Effector memory CD4-positive, alpha-beta T cell (primary cell): ENCODE measurements around the gene PM20D2.

Source experiments
- DNase-seq, 3 donors: peaks; one replicate each; pipeline ENCODE4 v3.0.0-alpha.2; 2020
- H3K27ac ChIP-seq: 2 replicates; pipeline ENCODE4 v1.7.0; 2013; ENCODE audit warnings: mild to moderate bottlenecking, low read length, moderate library complexity; ENCODE audit not compliant: insufficient read depth, poor library complexity, severe bottlenecking
- H3K27me3 ChIP-seq: replicated peaks from 2 replicates; pipeline ENCODE4 v1.7.0; 2013; ENCODE audit warnings: mild to moderate bottlenecking, low read length; ENCODE audit not compliant: insufficient read depth, control insufficient read depth, poor library complexity, severe bottlenecking
- H3K36me3 ChIP-seq: 2 replicates; pipeline ENCODE4 v1.7.0; 2013; ENCODE audit warnings: mild to moderate bottlenecking, low read length, moderate library complexity; ENCODE audit not compliant: control insufficient read depth, insufficient read depth
- H3K4me1 ChIP-seq: 2 replicates; pipeline ENCODE4 v1.7.0; 2013; ENCODE audit warnings: low read length, mild to moderate bottlenecking; ENCODE audit not compliant: control insufficient read depth, insufficient read depth, poor library complexity, severe bottlenecking
- H3K4me3 ChIP-seq: 2 replicates; pipeline ENCODE4 v1.7.0; 2013; ENCODE audit warnings: low read length, low read depth, mild to moderate bottlenecking; ENCODE audit not compliant: insufficient read depth, poor library complexity, severe bottlenecking
- H3K9me3 ChIP-seq: 2 replicates; pipeline ENCODE4 v1.7.0; 2013; ENCODE audit warnings: mild to moderate bottlenecking, low read length, moderate library complexity; ENCODE audit not compliant: control insufficient read depth
- total RNA-seq, 3 donors: gene quantifications; one replicate each; lab custom pipeline; 2026; lab: John Stamatoyannopoulos, UW

The PM20D2 gene, protein sequence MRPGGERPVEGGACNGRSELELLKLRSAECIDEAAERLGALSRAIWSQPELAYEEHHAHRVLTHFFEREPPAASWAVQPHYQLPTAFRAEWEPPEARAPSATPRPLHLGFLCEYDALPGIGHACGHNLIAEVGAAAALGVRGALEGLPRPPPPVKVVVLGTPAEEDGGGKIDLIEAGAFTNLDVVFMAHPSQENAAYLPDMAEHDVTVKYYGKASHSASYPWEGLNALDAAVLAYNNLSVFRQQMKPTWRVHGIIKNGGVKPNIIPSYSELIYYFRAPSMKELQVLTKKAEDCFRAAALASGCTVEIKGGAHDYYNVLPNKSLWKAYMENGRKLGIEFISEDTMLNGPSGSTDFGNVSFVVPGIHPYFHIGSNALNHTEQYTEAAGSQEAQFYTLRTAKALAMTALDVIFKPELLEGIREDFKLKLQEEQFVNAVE
- 15.0 to 22.7 (median 19.2) reads per million in 3 donors for total RNA-seq

GRCh38 chr6:89145956-89146717, at the start of gene PM20D2:
Gene PM20D2 (plus strand): TSS chr6:89146055. CDS start chr6:89146145, 90 bp downstream.
- H3K36me3 ChIP-seq = no peaks in the 10 kb centered on the region
- H3K27me3 ChIP-seq = no peaks in the 10 kb centered on the region
- no peaks in the 10 kb centered on the region for H3K9me3 ChIP-seq
- H3K4me1 ChIP-seq = peaks cover 3% of the 10 kb centered on the region
- H3K27ac ChIP-seq = peak within 1 kb of the TSS; percentile 69
- peak within 1 kb of the TSS; percentile 90 for H3K4me3 ChIP-seq
- peak; percentile 25 to 36 (median 36) for DNase-seq

- no peaks in the 10 kb centered on the region for H3K27me3 ChIP-seq
- no peak overlapping the region for H3K4me3 ChIP-seq
- H3K36me3 ChIP-seq = no peaks in the 10 kb centered on the region
- no peak overlapping the region for H3K27ac ChIP-seq
- H3K4me1 ChIP-seq = no peaks in the 10 kb centered on the region
- H3K9me3 ChIP-seq = no peaks in the 10 kb centered on the region
- no peak for DNase-seq
Observed at GRCh38 chr6:89098461-89098860, 47.4 kb upstream of the PM20D2 start.

DNA sequence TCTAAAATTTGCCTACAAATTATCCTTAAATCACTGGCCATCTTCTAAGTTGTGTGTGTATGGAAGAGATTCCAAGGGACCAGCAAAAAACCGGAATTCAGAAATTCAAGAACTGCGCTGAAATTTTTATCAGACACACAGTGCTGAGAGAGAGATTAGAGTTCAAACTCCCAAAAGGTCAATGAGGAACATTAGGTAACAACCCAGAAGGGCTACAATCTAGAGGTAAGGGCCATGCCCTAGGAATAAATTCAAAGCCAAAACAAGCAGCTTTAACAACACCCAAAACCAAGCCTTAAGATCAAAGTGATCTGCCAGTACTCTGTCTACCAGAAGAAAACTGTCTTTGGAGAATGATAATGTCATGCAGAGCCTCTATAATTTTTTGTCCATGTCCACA, 45.7 kb upstream of the PM20D2 start:
- H3K27ac ChIP-seq = no peak overlapping the region
- no peaks in the 10 kb centered on the region for H3K27me3 ChIP-seq
- no peaks in the 10 kb centered on the region for H3K9me3 ChIP-seq
- DNase-seq = no peak
- H3K36me3 ChIP-seq = no peaks in the 10 kb centered on the region
- H3K4me3 ChIP-seq = no peak overlapping the region
- no peaks in the 10 kb centered on the region for H3K4me1 ChIP-seq

- Histone ChIP-seq H3K27ac (no peak overlapping the region), H3K9me3 (no peaks in the 10 kb centered on the region), H3K36me3 (no peaks in the 10 kb centered on the region), H3K4me3 (no peak overlapping the region), H3K4me1 (no peaks in the 10 kb centered on the region), H3K27me3 (no peaks in the 10 kb centered on the region)
- DNase-seq = no peak
Observed at GRCh38 chr6:89110284-89110683, 35.6 kb upstream of the PM20D2 start.

GRCh38 chr6:89111933-89112332, 33.9 kb upstream of the PM20D2 start:
- no peaks in the 10 kb centered on the region for H3K36me3 ChIP-seq
- no peak overlapping the region for H3K4me3 ChIP-seq
- no peaks in the 10 kb centered on the region for H3K9me3 ChIP-seq
- H3K27ac ChIP-seq = no peak overlapping the region
- no peak for DNase-seq
- peaks cover 3% of the 10 kb centered on the region for H3K27me3 ChIP-seq
- H3K4me1 ChIP-seq = peaks cover 2% of the 10 kb centered on the region

DNA sequence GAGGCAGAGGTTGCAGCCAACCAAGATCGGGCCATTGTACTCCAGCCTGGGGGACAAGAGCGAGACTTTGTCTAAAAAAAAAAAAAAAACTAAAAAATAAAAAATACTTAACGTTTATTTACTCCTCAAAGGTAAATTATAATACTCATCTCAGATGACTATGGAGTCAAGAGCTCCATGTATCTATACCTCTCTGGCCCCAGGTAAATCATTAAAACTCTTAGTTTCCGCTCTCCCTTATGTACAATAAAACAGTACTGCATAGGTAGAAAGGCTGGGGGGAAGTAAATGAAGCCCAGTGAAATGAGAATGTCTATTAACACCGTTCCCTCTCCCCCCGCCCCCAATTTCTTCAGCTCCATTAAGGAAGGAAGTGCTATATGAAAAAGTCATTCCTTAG, 29.2 kb upstream of the PM20D2 start:
- Histone ChIP-seq H3K4me1 (peaks cover 5% of the 10 kb centered on the region), H3K4me3 (peak overlapping the region; percentile 59), H3K36me3 (no peaks in the 10 kb centered on the region), H3K9me3 (no peaks in the 10 kb centered on the region), H3K27ac (no peak overlapping the region), H3K27me3 (peaks cover 3% of the 10 kb centered on the region)
- DNase-seq = no peak

- peak in 2 of 3 donors; percentile 3 to 9 for DNase-seq
- no peaks in the 10 kb centered on the region for H3K9me3 ChIP-seq
- H3K27me3 ChIP-seq = peaks cover 3% of the 10 kb centered on the region
- H3K4me3 ChIP-seq = peak within 1 kb of the TSS; percentile 59
- peaks cover 5% of the 10 kb centered on the region for H3K4me1 ChIP-seq
- no peaks in the 10 kb centered on the region for H3K36me3 ChIP-seq
- no peak within 1 kb of the TSS for H3K27ac ChIP-seq
Observed at GRCh38 chr6:89117211-89118108, 28.4 kb upstream of the PM20D2 start, which contains the start of gene SRSF12. Gene SRSF12 (minus strand): TSS chr6:89118071. CDS start chr6:89117887, 184 bp downstream.

GRCh38 chr6:89118931-89119330, 26.9 kb upstream of the PM20D2 start:
- DNase-seq = no peak
- H3K27me3 ChIP-seq = peaks cover 3% of the 10 kb centered on the region
- H3K4me3 ChIP-seq = no peak overlapping the region
- no peaks in the 10 kb centered on the region for H3K36me3 ChIP-seq
- H3K9me3 ChIP-seq = no peaks in the 10 kb centered on the region
- no peak overlapping the region for H3K27ac ChIP-seq
- peaks cover 5% of the 10 kb centered on the region for H3K4me1 ChIP-seq

- Histone ChIP-seq H3K4me3 (no peak overlapping the region), H3K27me3 (peaks cover 3% of the 10 kb centered on the region), H3K36me3 (no peaks in the 10 kb centered on the region), H3K4me1 (peaks cover 5% of the 10 kb centered on the region), H3K27ac (no peak overlapping the region), H3K9me3 (no peaks in the 10 kb centered on the region)
- no peak for DNase-seq
Observed at GRCh38 chr6:89120371-89120770, 25.5 kb upstream of the PM20D2 start.
